ENCODE measurements around the gene MLLT3.

The MLLT3 gene

GRCh38 chr9:20558566-20559016 lies 63.7 kb downstream of the MLLT3 start:
- no peak for ATAC-seq (replicated peaks; ENCODE audit: extremely low read depth, poor library complexity, severe bottlenecking)
- no peak for DNase-seq (ENCODE audit: low spot score in 2 of 2)
- Mint-ChIP-seq H3K27ac (ENCODE audit: low read depth) (no peak overlapping the region), H3K4me1 (peaks cover 77% of the 10 kb centered on the region), H3K27me3 (no peaks in the 10 kb centered on the region), H3K9me3 (no peaks in the 10 kb centered on the region), H3K36me3 (ENCODE audit: insufficient read depth) (no peaks in the 10 kb centered on the region), H3K4me3 (no peak overlapping the region)

- peaks cover 77% of the 10 kb centered on the region for H3K4me1 Mint-ChIP-seq
- no peaks in the 10 kb centered on the region for H3K9me3 Mint-ChIP-seq
- H3K4me3 Mint-ChIP-seq, result no peak overlapping the region
- no peaks in the 10 kb centered on the region for H3K36me3 Mint-ChIP-seq (ENCODE audit: insufficient read depth)
- DNase-seq (ENCODE audit: low spot score in 2 of 2) (no peak), ATAC-seq (replicated peaks; ENCODE audit: extremely low read depth, poor library complexity, severe bottlenecking) (no peak)
- H3K27ac Mint-ChIP-seq (ENCODE audit: low read depth), result no peak overlapping the region
- H3K27me3 Mint-ChIP-seq, result no peaks in the 10 kb centered on the region
Observed at GRCh38 chr9:20557890-20558565, 64.3 kb downstream of the MLLT3 start.

DNA sequence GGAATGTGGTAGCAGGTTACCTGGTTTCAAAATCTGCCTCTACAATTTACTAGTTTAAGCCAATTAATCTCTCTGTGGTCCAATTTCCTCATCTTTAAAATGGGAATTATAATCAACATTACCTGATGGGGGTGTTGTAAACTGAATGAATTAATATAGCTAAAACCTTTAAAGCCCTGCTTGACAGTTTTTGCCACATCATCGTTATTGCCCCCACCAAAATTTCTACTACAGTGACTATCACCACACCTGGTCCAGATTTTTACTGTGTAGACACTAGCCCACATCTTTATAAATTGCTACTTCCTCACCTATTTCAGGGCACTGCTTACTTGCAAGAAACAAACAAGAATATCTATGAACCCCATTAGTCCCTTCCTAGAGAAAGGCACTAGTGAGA lies 65.0 kb downstream of the MLLT3 start:
- Mint-ChIP-seq H3K9me3 (no peaks in the 10 kb centered on the region), H3K4me3 (no peak overlapping the region), H3K27me3 (no peaks in the 10 kb centered on the region), H3K27ac (ENCODE audit: low read depth) (no peak overlapping the region), H3K36me3 (ENCODE audit: insufficient read depth) (no peaks in the 10 kb centered on the region), H3K4me1 (peaks cover 75% of the 10 kb centered on the region)
- ATAC-seq (replicated peaks; ENCODE audit: extremely low read depth, poor library complexity, severe bottlenecking), result no peak
- no peak for DNase-seq (ENCODE audit: low spot score in 2 of 2)

DNA sequence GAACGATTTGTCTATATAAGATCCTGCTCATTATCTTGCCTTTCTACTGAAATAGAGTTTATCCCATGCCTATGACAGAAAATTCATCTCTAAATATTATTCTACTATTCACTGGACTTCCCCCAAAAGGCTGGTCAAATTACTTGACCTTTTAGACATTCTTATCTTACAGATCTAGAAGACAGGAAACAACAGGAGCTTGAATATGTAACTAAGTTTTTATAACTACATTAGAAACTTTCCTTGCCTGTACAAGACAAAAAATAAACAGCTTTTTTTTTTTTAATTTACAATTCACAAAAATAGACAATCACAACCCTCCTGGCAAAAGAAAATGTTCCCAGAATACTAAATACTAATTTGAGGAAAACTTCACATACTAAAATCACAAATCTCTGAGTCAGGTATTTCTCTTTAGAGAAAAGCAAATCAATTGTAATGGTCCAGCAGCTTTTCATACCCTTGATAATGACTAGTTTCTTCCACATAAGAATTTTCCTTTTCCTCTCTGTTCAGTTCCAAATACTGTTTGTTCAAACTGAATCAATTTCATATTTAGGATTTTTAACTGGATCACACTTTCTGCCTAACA lies 68.6 kb downstream of the MLLT3 start:
- no peaks in the 10 kb centered on the region for H3K9me3 Mint-ChIP-seq
- H3K27ac Mint-ChIP-seq (ENCODE audit: low read depth), result peak overlapping the region; percentile 4
- no peak for ATAC-seq (replicated peaks; ENCODE audit: extremely low read depth, poor library complexity, severe bottlenecking)
- DNase-seq (ENCODE audit: low spot score in 2 of 2), result no peak
- peak overlapping the region; percentile 24 for H3K4me3 Mint-ChIP-seq
- no peaks in the 10 kb centered on the region for H3K27me3 Mint-ChIP-seq
- peaks cover 1% of the 10 kb centered on the region for H3K36me3 Mint-ChIP-seq (ENCODE audit: insufficient read depth)
- peaks cover 75% of the 10 kb centered on the region for H3K4me1 Mint-ChIP-seq

- Mint-ChIP-seq H3K9me3 (no peaks in the 10 kb centered on the region), H3K4me1 (peaks cover 68% of the 10 kb centered on the region), H3K27ac (ENCODE audit: low read depth) (no peak overlapping the region), H3K36me3 (ENCODE audit: insufficient read depth) (peaks cover 1% of the 10 kb centered on the region), H3K4me3 (peak overlapping the region; percentile 12), H3K27me3 (no peaks in the 10 kb centered on the region)
- DNase-seq (ENCODE audit: low spot score in 2 of 2) (no peak), ATAC-seq (replicated peaks; ENCODE audit: extremely low read depth, poor library complexity, severe bottlenecking) (peak; percentile 51)
Observed at GRCh38 chr9:20552874-20553557, 69.3 kb downstream of the MLLT3 start.

DNA sequence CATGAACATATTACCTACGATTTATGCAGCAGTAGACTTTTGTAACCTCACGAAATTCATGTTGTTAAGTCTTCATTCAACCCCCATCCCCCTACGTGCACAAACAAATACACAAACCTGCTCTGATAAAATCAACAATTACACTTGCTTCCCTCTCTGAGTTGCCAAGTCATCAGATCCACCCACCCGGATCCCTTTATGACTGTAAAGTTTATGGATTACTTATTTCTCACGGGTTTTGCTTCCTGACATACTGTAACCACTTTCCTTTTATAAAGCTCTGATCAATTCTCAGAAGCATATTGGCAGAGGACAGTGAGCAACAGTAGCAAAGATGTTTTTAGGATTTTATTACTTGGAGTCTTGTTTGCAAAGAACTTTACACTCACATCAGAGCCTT lies 70.5 kb downstream of the MLLT3 start:
- peak overlapping the region; percentile 7 for H3K27ac Mint-ChIP-seq (ENCODE audit: low read depth)

DNA sequence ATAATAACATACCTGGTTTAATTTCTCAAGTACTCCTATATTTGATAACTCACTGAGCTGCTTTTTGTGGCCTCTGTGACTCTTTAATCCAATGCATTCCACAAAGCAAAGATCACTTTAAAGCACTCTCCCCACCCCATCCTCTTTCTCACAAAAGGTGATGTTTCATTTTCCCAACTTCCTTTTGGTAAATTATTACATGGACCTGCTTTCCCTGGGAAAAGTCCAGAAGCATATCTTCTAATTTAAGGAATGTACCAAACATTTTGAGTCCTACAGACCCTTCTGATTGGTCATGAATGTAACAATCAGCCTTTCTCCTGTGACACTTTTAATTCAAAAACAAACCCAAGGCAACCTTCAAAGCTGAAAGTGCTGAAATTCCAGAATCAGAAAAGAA lies 71.1 kb downstream of the MLLT3 start:
- Mint-ChIP-seq H3K4me3 (no peak overlapping the region), H3K9me3 (no peaks in the 10 kb centered on the region), H3K27me3 (no peaks in the 10 kb centered on the region), H3K4me1 (peaks cover 60% of the 10 kb centered on the region), H3K36me3 (ENCODE audit: insufficient read depth) (peaks cover 1% of the 10 kb centered on the region), H3K27ac (ENCODE audit: low read depth) (no peak overlapping the region)
- no peak for DNase-seq (ENCODE audit: low spot score in 2 of 2)
- no peak for ATAC-seq (replicated peaks; ENCODE audit: extremely low read depth, poor library complexity, severe bottlenecking)

More for the DNA sequence above, 70.5 kb downstream of the MLLT3 start:
- Mint-ChIP-seq H3K4me1 (peaks cover 59% of the 10 kb centered on the region), H3K27me3 (no peaks in the 10 kb centered on the region), H3K36me3 (ENCODE audit: insufficient read depth) (peaks cover 1% of the 10 kb centered on the region), H3K4me3 (no peak overlapping the region), H3K9me3 (no peaks in the 10 kb centered on the region)
- DNase-seq (ENCODE audit: low spot score in 2 of 2) (no peak), ATAC-seq (replicated peaks; ENCODE audit: extremely low read depth, poor library complexity, severe bottlenecking) (no peak)

DNA sequence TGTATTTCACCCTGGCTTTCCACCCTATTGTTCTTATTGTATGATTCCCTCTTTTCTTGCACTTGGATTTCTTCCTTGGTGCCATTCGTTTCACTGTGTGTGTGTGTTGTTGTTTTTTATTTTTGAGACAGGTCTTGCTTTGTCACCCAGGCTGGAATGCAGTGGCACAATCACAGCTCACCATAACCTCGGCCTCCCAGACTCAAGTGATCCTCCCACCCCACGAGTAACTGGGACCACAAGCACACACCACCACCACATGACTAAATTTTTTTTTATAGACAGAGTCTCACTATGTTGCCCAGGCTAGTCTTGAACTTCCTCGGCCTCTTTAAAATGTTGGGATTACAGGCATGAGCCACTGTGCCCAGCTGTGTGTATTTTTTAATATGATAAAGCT lies 72.0 kb downstream of the MLLT3 start:
- DNase-seq (ENCODE audit: low spot score in 2 of 2), result no peak

DNA sequence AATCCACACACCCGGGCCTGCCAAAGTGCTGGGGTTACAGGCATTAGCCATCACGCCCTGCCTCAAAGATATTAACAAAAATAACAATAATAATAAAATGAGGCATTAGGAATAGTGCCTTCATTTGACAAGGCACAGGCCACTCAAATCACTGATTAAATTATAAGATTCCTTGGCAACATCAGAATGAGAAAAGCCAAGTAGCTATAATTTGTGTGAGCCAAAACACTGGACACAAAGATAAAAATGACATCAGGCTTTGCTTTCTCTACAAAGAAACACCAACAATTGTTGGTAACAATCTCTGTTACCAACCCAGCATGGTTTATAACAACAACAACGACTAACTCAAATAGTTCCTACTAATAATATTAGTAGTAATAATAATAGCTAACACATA lies 73.2 kb downstream of the MLLT3 start:
- Mint-ChIP-seq H3K27ac (ENCODE audit: low read depth) (no peak overlapping the region), H3K4me3 (no peak overlapping the region), H3K36me3 (ENCODE audit: insufficient read depth) (peaks cover 1% of the 10 kb centered on the region), H3K9me3 (no peaks in the 10 kb centered on the region), H3K4me1 (peaks cover 55% of the 10 kb centered on the region), H3K27me3 (no peaks in the 10 kb centered on the region)
- DNase-seq (ENCODE audit: low spot score in 2 of 2) (no peak), ATAC-seq (replicated peaks; ENCODE audit: extremely low read depth, poor library complexity, severe bottlenecking) (no peak)

More for the DNA sequence above, 72.0 kb downstream of the MLLT3 start:
- H3K36me3 Mint-ChIP-seq (ENCODE audit: insufficient read depth), result peaks cover 1% of the 10 kb centered on the region
- no peaks in the 10 kb centered on the region for H3K27me3 Mint-ChIP-seq
- H3K4me3 Mint-ChIP-seq, result no peak overlapping the region
- no peaks in the 10 kb centered on the region for H3K9me3 Mint-ChIP-seq
- peaks cover 58% of the 10 kb centered on the region for H3K4me1 Mint-ChIP-seq
- no peak overlapping the region for H3K27ac Mint-ChIP-seq (ENCODE audit: low read depth)
- ATAC-seq (replicated peaks; ENCODE audit: extremely low read depth, poor library complexity, severe bottlenecking), result no peak

DNA sequence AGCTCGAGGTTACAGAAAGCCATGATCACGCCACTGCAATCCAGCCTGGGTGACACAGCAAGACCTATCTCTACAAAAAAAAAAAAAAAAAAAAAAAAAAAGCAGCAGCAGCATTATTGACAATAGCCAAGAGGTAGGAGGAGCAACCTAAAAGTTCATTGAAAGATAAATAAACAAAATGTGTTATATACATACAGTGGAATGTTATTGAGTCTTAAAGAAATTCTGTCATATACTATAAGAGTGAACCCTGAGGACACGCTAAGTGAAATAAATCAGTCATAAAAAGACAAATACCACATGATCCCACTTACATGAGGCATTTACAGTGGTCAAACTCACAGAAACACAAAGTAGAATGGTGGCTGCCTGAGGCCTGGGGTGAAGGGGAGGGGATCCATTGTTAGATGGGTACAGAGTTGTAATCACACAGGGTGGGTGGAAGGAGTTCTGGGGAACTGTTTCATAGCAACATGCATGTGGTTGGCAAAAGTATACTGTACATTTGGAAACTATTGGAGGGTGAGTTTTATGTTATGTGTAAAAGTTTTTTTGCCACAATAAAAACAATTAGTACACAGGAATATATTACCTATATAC lies 77.2 kb downstream of the MLLT3 start:
- Mint-ChIP-seq H3K36me3 (ENCODE audit: insufficient read depth) (peaks cover 6% of the 10 kb centered on the region), H3K4me1 (peaks cover 33% of the 10 kb centered on the region), H3K4me3 (no peak overlapping the region), H3K9me3 (peaks cover 6% of the 10 kb centered on the region), H3K27me3 (no peaks in the 10 kb centered on the region), H3K27ac (ENCODE audit: low read depth) (no peak overlapping the region)
- ATAC-seq (replicated peaks; ENCODE audit: extremely low read depth, poor library complexity, severe bottlenecking), result no peak
- DNase-seq (ENCODE audit: low spot score in 2 of 2), result no peak

GRCh38 chr9:20540169-20540863 lies 82.0 kb downstream of the MLLT3 start:
- DNase-seq (ENCODE audit: low spot score in 2 of 2) (no peak), ATAC-seq (replicated peaks; ENCODE audit: extremely low read depth, poor library complexity, severe bottlenecking) (no peak)
- Mint-ChIP-seq H3K27ac (ENCODE audit: low read depth) (no peak overlapping the region), H3K9me3 (peaks cover 14% of the 10 kb centered on the region), H3K27me3 (no peaks in the 10 kb centered on the region), H3K4me3 (no peak overlapping the region), H3K36me3 (ENCODE audit: insufficient read depth) (peaks cover 5% of the 10 kb centered on the region), H3K4me1 (peaks cover 38% of the 10 kb centered on the region)

- H3K27me3 Mint-ChIP-seq, result no peaks in the 10 kb centered on the region
- peaks cover 31% of the 10 kb centered on the region for H3K4me1 Mint-ChIP-seq
- peaks cover 5% of the 10 kb centered on the region for H3K36me3 Mint-ChIP-seq (ENCODE audit: insufficient read depth)
- DNase-seq (ENCODE audit: low spot score in 2 of 2) (no peak), ATAC-seq (replicated peaks; ENCODE audit: extremely low read depth, poor library complexity, severe bottlenecking) (no peak)
- H3K4me3 Mint-ChIP-seq, result no peak overlapping the region
- peaks cover 14% of the 10 kb centered on the region for H3K9me3 Mint-ChIP-seq
- H3K27ac Mint-ChIP-seq (ENCODE audit: low read depth), result no peak overlapping the region
Observed at GRCh38 chr9:20538956-20539355, 83.3 kb downstream of the MLLT3 start.

All from central memory CD8-positive, alpha-beta T cell (primary cell).